H9 (cell line): Measurements from ENCODE around the gene NEURL1. TPM values are rescaled to one million over a fixed set of nuclear protein-coding genes. Genes with fewer than 3 reads are reported as not detected.

ENCODE experiments used
- DNase-seq: peaks from one replicate; pipeline ENCODE4 v3.0.0-alpha.2; 2017
- H2AFZ ChIP-seq: one replicate; pipeline ENCODE4 v1.6.1; 2013; ENCODE audit warnings: mild to moderate bottlenecking, low read length, control low read depth, moderate library complexity
- H2AK5ac ChIP-seq: 2 replicates; pipeline ENCODE4 v1.6.1; 2013; ENCODE audit warnings: low read length, control low read depth, mixed read lengths; ENCODE audit not compliant: insufficient read length
- H2BK120ac ChIP-seq: one replicate; pipeline ENCODE4 v1.6.1; 2013; ENCODE audit warnings: low read depth, mild to moderate bottlenecking, low read length, control low read depth, inconsistent platforms; ENCODE audit not compliant: poor library complexity, severe bottlenecking
- H2BK12ac ChIP-seq: 2 replicates; pipeline ENCODE4 v1.6.1; 2013; ENCODE audit warnings: low read length, control low read depth, mixed read lengths, low read depth; ENCODE audit not compliant: insufficient read length
- H2BK15ac ChIP-seq: 2 replicates; pipeline ENCODE4 v1.6.1; 2013; ENCODE audit warnings: low read depth, low read length, control low read depth
- H2BK20ac ChIP-seq: one replicate; pipeline ENCODE4 v1.6.1; 2013; ENCODE audit warnings: low read depth, mild to moderate bottlenecking, low read length, control low read depth, inconsistent platforms; ENCODE audit not compliant: poor library complexity, severe bottlenecking
- H2BK5ac ChIP-seq: 2 replicates; pipeline ENCODE4 v1.6.1; 2013; ENCODE audit warnings: low read length, control low read depth, mixed read lengths; ENCODE audit not compliant: insufficient read length
- H3K14ac ChIP-seq: 2 replicates; pipeline ENCODE4 v1.6.1; 2013; ENCODE audit warnings: low read length, control low read depth; ENCODE audit not compliant: insufficient read depth
- H3K18ac ChIP-seq: 2 replicates; pipeline ENCODE4 v1.6.1; 2013; ENCODE audit warnings: low read depth, mild to moderate bottlenecking, mixed read lengths, low read length, control low read depth; ENCODE audit not compliant: insufficient read length
- H3K23ac ChIP-seq: 2 replicates; pipeline ENCODE4 v1.6.1; 2013; ENCODE audit warnings: low read length, control low read depth, mixed read lengths, low read depth; ENCODE audit not compliant: insufficient read length
- H3K23me2 ChIP-seq: 2 replicates; pipeline ENCODE4 v1.6.1; 2013; ENCODE audit warnings: low read depth, mild to moderate bottlenecking, mixed read lengths, low read length, control low read depth; ENCODE audit not compliant: insufficient read length, poor library complexity, severe bottlenecking
- H3K27ac ChIP-seq: 2 replicates; pipeline ENCODE4 v1.5.1; 2013; ENCODE audit warnings: low read length, control low read depth, mixed read lengths, low read depth; ENCODE audit not compliant: insufficient read length
- H3K27me3 ChIP-seq: 2 replicates; pipeline ENCODE4 v1.6.1; 2013; ENCODE audit warnings: low read length, control low read depth, inconsistent platforms; ENCODE audit not compliant: insufficient read depth
- H3K4ac ChIP-seq: 2 replicates; pipeline ENCODE4 v1.6.1; 2013; ENCODE audit warnings: low read depth, mild to moderate bottlenecking, control low read depth, inconsistent platforms, low read length, moderate library complexity
- H3K4me1 ChIP-seq: 2 replicates; pipeline ENCODE4 v1.6.1; 2013; ENCODE audit warnings: low read length, control low read depth, inconsistent platforms; ENCODE audit not compliant: insufficient read depth
- H3K4me2 ChIP-seq: 2 replicates; pipeline ENCODE4 v1.6.1; 2013; ENCODE audit warnings: low read length, control low read depth, mixed read lengths; ENCODE audit not compliant: insufficient read length, insufficient read depth
- H3K56ac ChIP-seq: 2 replicates; pipeline ENCODE4 v1.6.1; 2013; ENCODE audit warnings: low read depth, mild to moderate bottlenecking, mixed read lengths, low read length, control low read depth; ENCODE audit not compliant: insufficient read length
- H3K79me1 ChIP-seq: 2 replicates; pipeline ENCODE4 v1.6.1; 2013; ENCODE audit warnings: low read depth, mild to moderate bottlenecking, moderate library complexity, low read length, control low read depth, inconsistent platforms; ENCODE audit not compliant: insufficient read depth, poor library complexity, severe bottlenecking
- H3K79me2 ChIP-seq: 2 replicates; pipeline ENCODE4 v1.6.1; 2013; ENCODE audit warnings: low read length, control low read depth, inconsistent platforms; ENCODE audit not compliant: insufficient read depth
- H3K9ac ChIP-seq: 2 replicates; pipeline ENCODE4 v1.6.1; 2013; ENCODE audit warnings: low read length, control low read depth, mixed read lengths; ENCODE audit not compliant: insufficient read length; ENCODE audit errors: extremely low read depth
- H3K9me3 ChIP-seq: one replicate; pipeline ENCODE4 v1.6.1; 2013; ENCODE audit warnings: low read depth, low read length, inconsistent platforms; ENCODE audit not compliant: control insufficient read depth
- H3T11ph ChIP-seq: one replicate; pipeline ENCODE4 v1.6.1; 2013; ENCODE audit warnings: mild to moderate bottlenecking, low read length, control low read depth, inconsistent platforms
- H4K20me1 ChIP-seq: one replicate; pipeline ENCODE4 v1.6.1; 2013; ENCODE audit not compliant: control insufficient read depth, insufficient read length, insufficient read depth
- H4K5ac ChIP-seq: 2 replicates; pipeline ENCODE4 v1.6.1; 2013; ENCODE audit warnings: low read depth, mild to moderate bottlenecking, mixed read lengths, low read length, control low read depth; ENCODE audit not compliant: insufficient read length
- H4K8ac ChIP-seq: replicated peaks from 2 replicates; pipeline ENCODE4 v1.6.1; 2013; ENCODE audit warnings: low read length, control low read depth, mixed read lengths, low read depth; ENCODE audit not compliant: insufficient read length
- H4K91ac ChIP-seq: 2 replicates; pipeline ENCODE4 v1.6.1; 2013; ENCODE audit warnings: low read depth, mild to moderate bottlenecking, moderate library complexity, mixed read lengths, low read length, control low read depth; ENCODE audit not compliant: insufficient read length
- H3K27ac Mint-ChIP-seq, 3 experiments: 2 replicates in 2 of 3; 3 replicates in 1 of 3; pipeline ENCODE4 v1.8.0; 2020 to 2021; ENCODE audit warnings: mixed read lengths in 3 of 3, mild to moderate bottlenecking in 1 of 3, moderate library complexity in 1 of 3
- H3K27me3 Mint-ChIP-seq: 2 replicates; pipeline ENCODE4 v1.8.0; 2021; ENCODE audit warnings: low read depth, mild to moderate bottlenecking, moderate library complexity, mixed read lengths
- H3K36me3 Mint-ChIP-seq, 3 experiments: 2 replicates in 2 of 3; 3 replicates in 1 of 3; pipeline ENCODE4 v1.8.0; 2020 to 2021; ENCODE audit warnings: low read depth in 3 of 3, mixed read lengths in 3 of 3; ENCODE audit not compliant: insufficient read depth in 1 of 3
- H3K4me1 Mint-ChIP-seq, 2 experiments: 2 replicates each; pipeline ENCODE4 v1.8.0; 2020; ENCODE audit warnings: mixed read lengths in 2 of 2
- H3K4me3 Mint-ChIP-seq, 2 experiments: 2 replicates in 1 of 2; 3 replicates in 1 of 2; pipeline ENCODE4 v1.8.0; 2020 to 2021; ENCODE audit warnings: mild to moderate bottlenecking in 2 of 2, mixed read lengths in 2 of 2, moderate library complexity in 1 of 2
- H3K9me3 Mint-ChIP-seq, 2 experiments: 2 replicates in 1 of 2; 3 replicates in 1 of 2; pipeline ENCODE4 v1.8.0; 2020; ENCODE audit warnings: mild to moderate bottlenecking in 2 of 2, mixed read lengths in 2 of 2, moderate library complexity in 1 of 2
- WGBS: extraction: QIAGEN DNeasy Blood & Tissue Kit; methylation state at CpG from one replicate; pipeline ENCODE4 v1.1.7; 2013; ENCODE audit warnings: missing lambda C conversion rate, low lambda C conversion rate, mixed read lengths; ENCODE audit not compliant: insufficient read length; ENCODE audit errors: extremely low coverage; 5-methylcytosine and 5-hydroxymethylcytosine counted together
- total RNA-seq: library from RNA; stranded (reverse); gene quantifications from 2 replicates; pipeline ENCODE4 v1.2.1, GENCODE V29; 2021
- TF ChIP-seq, protein P1 (sequence below): fragments of 200-600 bp; sonication (generic); conservative IDR thresholded peaks from 3 replicates; pipeline ENCODE4 v1.8.0; 2021; ENCODE audit warnings: antibody characterized with exemption, mild to moderate bottlenecking

NEURL1 gene
- total RNA-seq, 1 experiment from 2014 or later: 1.2 TPM

DNA sequence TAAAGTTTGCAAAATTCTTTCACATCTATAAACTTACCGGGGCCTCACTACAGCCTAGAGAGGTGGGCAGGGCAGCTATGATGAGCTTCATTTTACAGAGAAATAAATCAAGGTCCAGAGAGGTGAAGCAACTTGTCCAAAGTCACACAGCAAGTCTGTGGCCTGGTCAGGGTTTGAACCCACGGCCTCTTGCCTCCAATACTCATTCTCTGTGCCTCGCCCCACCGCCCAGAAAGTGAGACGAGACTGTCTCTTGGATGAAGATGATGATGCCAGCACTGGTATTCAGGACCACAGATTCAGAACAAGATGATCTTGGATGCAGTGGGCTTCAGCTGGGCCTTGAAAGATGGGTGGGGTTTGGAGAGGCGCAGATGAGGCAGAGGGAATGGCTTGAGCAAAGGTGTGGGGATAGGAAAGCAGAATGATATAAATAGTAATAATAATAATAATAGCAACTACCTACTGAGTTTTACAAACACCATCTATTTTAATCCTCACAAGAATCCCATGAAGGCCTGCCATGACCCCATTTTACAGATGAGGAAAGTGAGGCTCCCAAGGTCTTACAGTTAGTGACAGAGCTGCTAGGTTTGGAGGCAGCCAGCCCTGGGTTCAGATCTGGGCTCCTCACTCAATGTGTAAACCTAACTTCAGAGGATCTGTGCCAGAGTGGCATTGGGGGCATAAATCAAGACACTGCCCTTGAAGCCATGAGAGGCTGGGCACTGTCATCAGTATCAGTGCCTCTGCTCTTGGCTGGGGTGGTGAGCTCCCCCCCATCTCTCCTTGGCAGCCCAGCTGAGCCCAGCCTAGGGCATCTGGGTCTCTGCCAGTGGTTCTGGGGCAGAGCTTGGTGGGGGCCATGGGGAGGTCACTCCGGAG is 70.0 kb downstream of the NEURL1 start:
- no peak overlapping the region for H3K4ac ChIP-seq
- H3K23me2 ChIP-seq: no peaks in the 10 kb centered on the region
- no peak for DNase-seq
- no peak overlapping the region for H4K91ac ChIP-seq
- no peak overlapping the region for H3T11ph ChIP-seq
- no peak overlapping the region for H2BK12ac ChIP-seq
- no peak overlapping the region for H2BK120ac ChIP-seq
- no peak overlapping the region for H3K56ac ChIP-seq
- no peak overlapping the region for H3K23ac ChIP-seq
- TF ChIP-seq, protein P1, sequence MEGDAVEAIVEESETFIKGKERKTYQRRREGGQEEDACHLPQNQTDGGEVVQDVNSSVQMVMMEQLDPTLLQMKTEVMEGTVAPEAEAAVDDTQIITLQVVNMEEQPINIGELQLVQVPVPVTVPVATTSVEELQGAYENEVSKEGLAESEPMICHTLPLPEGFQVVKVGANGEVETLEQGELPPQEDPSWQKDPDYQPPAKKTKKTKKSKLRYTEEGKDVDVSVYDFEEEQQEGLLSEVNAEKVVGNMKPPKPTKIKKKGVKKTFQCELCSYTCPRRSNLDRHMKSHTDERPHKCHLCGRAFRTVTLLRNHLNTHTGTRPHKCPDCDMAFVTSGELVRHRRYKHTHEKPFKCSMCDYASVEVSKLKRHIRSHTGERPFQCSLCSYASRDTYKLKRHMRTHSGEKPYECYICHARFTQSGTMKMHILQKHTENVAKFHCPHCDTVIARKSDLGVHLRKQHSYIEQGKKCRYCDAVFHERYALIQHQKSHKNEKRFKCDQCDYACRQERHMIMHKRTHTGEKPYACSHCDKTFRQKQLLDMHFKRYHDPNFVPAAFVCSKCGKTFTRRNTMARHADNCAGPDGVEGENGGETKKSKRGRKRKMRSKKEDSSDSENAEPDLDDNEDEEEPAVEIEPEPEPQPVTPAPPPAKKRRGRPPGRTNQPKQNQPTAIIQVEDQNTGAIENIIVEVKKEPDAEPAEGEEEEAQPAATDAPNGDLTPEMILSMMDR: no peak
- Mint-ChIP-seq H3K4me1 (peaks cover 2 to 5% of the 10 kb centered on the region in 2 experiments; a peak in 1 of 4 replicates), H3K27me3 (peaks cover 3% of the 10 kb centered on the region), H3K4me3 (no peak overlapping the region), H3K9me3 (no peaks in the 10 kb centered on the region; a peak in 1 of 5 replicates), H3K36me3 (no peaks in the 10 kb centered on the region), H3K27ac (no peak overlapping the region)
- no CpG with 5 or more reads among the region's 7 CpGs for WGBS
- H2BK15ac ChIP-seq: no peak overlapping the region
- H3K79me1 ChIP-seq: no peaks in the 10 kb centered on the region
- no peak overlapping the region for H3K4me2 ChIP-seq
- no peak overlapping the region for H2AK5ac ChIP-seq
- no peaks in the 10 kb centered on the region for H3K9me3 ChIP-seq
- H3K27me3 ChIP-seq: no peaks in the 10 kb centered on the region
- H3K27ac ChIP-seq: no peak overlapping the region
- no peaks in the 10 kb centered on the region for H3K4me1 ChIP-seq
- no peak overlapping the region for H2BK5ac ChIP-seq
- no peaks in the 10 kb centered on the region for H4K20me1 ChIP-seq
- H3K14ac ChIP-seq: no peak overlapping the region; the same call in 1 of the 2 replicates
- H4K5ac ChIP-seq: no peak overlapping the region
- H2AFZ ChIP-seq: no peak overlapping the region
- H3K18ac ChIP-seq: no peak overlapping the region
- H3K9ac ChIP-seq: no peak overlapping the region
- H3K79me2 ChIP-seq: no peaks in the 10 kb centered on the region
- H4K8ac ChIP-seq: no peak overlapping the region
- no peak overlapping the region for H2BK20ac ChIP-seq
